A673 (cell line): ENCODE data around the gene ZPR1.
A peak's percentile ranks its signal among the peaks of the same experiment; 100 is the strongest.

Experiments used
- CTCF ChIP-seq: fragments of 300-800, 200-600 bp; sonication (generic); conservative IDR thresholded peaks from 2 replicates; pipeline ENCODE4 v1.5.1; 2017; ENCODE audit warnings: low read depth, mild to moderate bottlenecking, antibody characterized with exemption, low read length, moderate library complexity, mixed read lengths
- EZH2 ChIP-seq: fragments of 200-600 bp; sonication (generic); IDR thresholded peaks from 2 replicates; pipeline ENCODE4 v1.6.1; 2017; ENCODE audit warnings: borderline replicate concordance, low read depth, mild to moderate bottlenecking, mixed read lengths, antibody characterized with exemption, low read length; ENCODE audit not compliant: poor library complexity, severe bottlenecking

- TF ChIP-seq CTCF (peak; percentile 95), EZH2 (no peak)
Measured at GRCh38 chr11:116835791-116836631, 48.2 kb upstream of the ZPR1 start.
